ENCODE data around the gene GLIS1. TPM values are rescaled to one million over a fixed set of nuclear protein-coding genes. Genes with fewer than 3 reads are reported as not detected.

GLIS1 gene
- polyA plus RNA-seq, 1 donor (not counting 4 experiments of a cell fraction or from before 2014, with no cell fraction given), result not detected

GRCh38 chr1:53718443-53718842 is 20.5 kb downstream of the GLIS1 start:
- H3K27ac ChIP-seq (ENCODE audit: control insufficient read depth, insufficient read depth, low read length), result no peak overlapping the region
- no peaks in the 10 kb centered on the region for H4K20me1 ChIP-seq (ENCODE audit: control insufficient read depth, extremely low read depth, insufficient read depth, low read length)
- no peak overlapping the region for H3K4me3 ChIP-seq (ENCODE audit: control insufficient read depth in 2 of 3, extremely low read depth in 1 of 3, insufficient read depth in 2 of 3, low read depth in 1 of 3, low read length in 3 of 3)
- no peak overlapping the region for H3K4me2 ChIP-seq (ENCODE audit: control insufficient read depth, extremely low read depth, insufficient read depth, low read depth, low read length)
- dilution Hi-C loops (cut with MboI; ENCODE audit: extremely low pct_ligation_motif_present, low sequenced_read_pairs), result no loop called here
- no peaks in the 10 kb centered on the region for H3K36me3 ChIP-seq (ENCODE audit: control insufficient read depth in 2 of 2, extremely low read depth in 1 of 2, insufficient read depth in 2 of 2, low read length in 2 of 2)
- no peaks in the 10 kb centered on the region for H3K9me3 ChIP-seq (ENCODE audit: control insufficient read depth, low read depth, low read length)
- H2AFZ ChIP-seq (ENCODE audit: control insufficient read depth, low read length), result no peak overlapping the region
- no peaks in the 10 kb centered on the region for H3K4me1 ChIP-seq (ENCODE audit: control insufficient read depth, extremely low read depth, insufficient read depth, low read length)
- H3K79me2 ChIP-seq (ENCODE audit: control insufficient read depth, insufficient read depth, low read length), result no peaks in the 10 kb centered on the region
- TF ChIP-seq EZH2 (IDR thresholded peaks at IDR 0.05; ENCODE audit: low read length), result no peak
- TF ChIP-seq, protein P1, sequence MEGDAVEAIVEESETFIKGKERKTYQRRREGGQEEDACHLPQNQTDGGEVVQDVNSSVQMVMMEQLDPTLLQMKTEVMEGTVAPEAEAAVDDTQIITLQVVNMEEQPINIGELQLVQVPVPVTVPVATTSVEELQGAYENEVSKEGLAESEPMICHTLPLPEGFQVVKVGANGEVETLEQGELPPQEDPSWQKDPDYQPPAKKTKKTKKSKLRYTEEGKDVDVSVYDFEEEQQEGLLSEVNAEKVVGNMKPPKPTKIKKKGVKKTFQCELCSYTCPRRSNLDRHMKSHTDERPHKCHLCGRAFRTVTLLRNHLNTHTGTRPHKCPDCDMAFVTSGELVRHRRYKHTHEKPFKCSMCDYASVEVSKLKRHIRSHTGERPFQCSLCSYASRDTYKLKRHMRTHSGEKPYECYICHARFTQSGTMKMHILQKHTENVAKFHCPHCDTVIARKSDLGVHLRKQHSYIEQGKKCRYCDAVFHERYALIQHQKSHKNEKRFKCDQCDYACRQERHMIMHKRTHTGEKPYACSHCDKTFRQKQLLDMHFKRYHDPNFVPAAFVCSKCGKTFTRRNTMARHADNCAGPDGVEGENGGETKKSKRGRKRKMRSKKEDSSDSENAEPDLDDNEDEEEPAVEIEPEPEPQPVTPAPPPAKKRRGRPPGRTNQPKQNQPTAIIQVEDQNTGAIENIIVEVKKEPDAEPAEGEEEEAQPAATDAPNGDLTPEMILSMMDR (optimal IDR thresholded peaks at IDR 0.05 in 1 of 3, IDR thresholded peaks at IDR 0.05 in 1 of 3, conservative IDR thresholded peaks at IDR 0.05 in 1 of 3; ENCODE audit: extremely low read depth in 1 of 3, insufficient read depth in 2 of 3, low read length in 3 of 3), result no peak
- H3K9ac ChIP-seq (ENCODE audit: control insufficient read depth, extremely low read depth, insufficient read depth, low read length), result no peak overlapping the region
- H3K9me1 ChIP-seq (ENCODE audit: control insufficient read depth, extremely low read depth, insufficient read depth, low read length), result no peaks in the 10 kb centered on the region
- no peak for DNase-seq (ENCODE audit: low read depth, low spot score)
- peaks cover 8% of the 10 kb centered on the region for H3K27me3 ChIP-seq (ENCODE audit: control insufficient read depth, extremely low read depth, insufficient read depth, low read length)
- FAIRE-seq, result no peak

DNA sequence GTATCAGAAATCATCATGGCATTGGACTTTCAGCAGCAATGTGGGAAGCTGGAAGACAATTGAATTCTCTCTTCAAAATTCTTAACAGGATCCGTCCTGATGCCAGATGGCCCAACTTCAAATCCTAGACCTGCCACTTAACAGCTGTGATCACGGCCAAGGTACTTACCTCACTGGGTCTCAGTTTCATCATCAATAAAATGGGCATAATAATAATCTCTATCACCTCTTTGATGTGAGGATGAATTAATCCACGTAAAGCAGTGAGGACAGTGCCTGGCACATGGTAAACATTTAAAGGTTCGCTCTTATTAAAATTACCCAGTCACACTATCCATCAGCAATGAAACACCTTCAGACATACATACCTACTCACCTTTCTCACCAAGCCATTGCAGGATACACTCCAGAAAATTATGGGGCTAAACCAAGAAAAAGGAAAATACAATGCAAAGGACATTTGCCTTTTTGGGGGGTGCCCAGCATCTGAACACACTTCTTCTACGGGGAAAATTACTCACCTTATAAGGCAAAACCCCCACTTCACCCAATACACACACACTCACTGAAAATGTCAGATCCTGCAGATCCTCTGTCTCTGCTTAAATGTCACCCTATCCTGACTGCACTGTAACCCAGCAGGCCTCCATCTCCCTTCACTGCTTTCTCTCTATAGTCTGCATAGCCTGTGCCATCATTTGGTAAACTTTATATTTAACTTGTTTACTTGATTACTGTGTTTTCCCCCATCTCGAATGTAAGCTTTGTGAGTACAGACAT is 21.7 kb downstream of the GLIS1 start:
- Histone ChIP-seq H3K4me3 (ENCODE audit: control insufficient read depth in 2 of 3, extremely low read depth in 1 of 3, insufficient read depth in 2 of 3, low read depth in 1 of 3, low read length in 3 of 3) (no peak overlapping the region), H3K79me2 (ENCODE audit: control insufficient read depth, insufficient read depth, low read length) (no peaks in the 10 kb centered on the region), H3K4me1 (ENCODE audit: control insufficient read depth, extremely low read depth, insufficient read depth, low read length) (no peaks in the 10 kb centered on the region), H2AFZ (ENCODE audit: control insufficient read depth, low read length) (no peak overlapping the region), H3K27me3 (ENCODE audit: control insufficient read depth, extremely low read depth, insufficient read depth, low read length) (peaks cover 8% of the 10 kb centered on the region), H3K4me2 (ENCODE audit: control insufficient read depth, extremely low read depth, insufficient read depth, low read depth, low read length) (no peak overlapping the region), H4K20me1 (ENCODE audit: control insufficient read depth, extremely low read depth, insufficient read depth, low read length) (no peaks in the 10 kb centered on the region), H3K9me3 (ENCODE audit: control insufficient read depth, low read depth, low read length) (no peaks in the 10 kb centered on the region), H3K9me1 (ENCODE audit: control insufficient read depth, extremely low read depth, insufficient read depth, low read length) (no peaks in the 10 kb centered on the region), H3K27ac (ENCODE audit: control insufficient read depth, insufficient read depth, low read length) (no peak overlapping the region), H3K9ac (ENCODE audit: control insufficient read depth, extremely low read depth, insufficient read depth, low read length) (no peak overlapping the region), H3K36me3 (ENCODE audit: control insufficient read depth in 2 of 2, extremely low read depth in 1 of 2, insufficient read depth in 2 of 2, low read length in 2 of 2) (no peaks in the 10 kb centered on the region)
- no peak for FAIRE-seq
- no peak for TF ChIP-seq EZH2 (IDR thresholded peaks at IDR 0.05; ENCODE audit: low read length)
- TF ChIP-seq, protein P1 (optimal IDR thresholded peaks at IDR 0.05 in 1 of 3, IDR thresholded peaks at IDR 0.05 in 1 of 3, conservative IDR thresholded peaks at IDR 0.05 in 1 of 3; ENCODE audit: extremely low read depth in 1 of 3, insufficient read depth in 2 of 3, low read length in 3 of 3), result no peak
- DNase-seq (ENCODE audit: low read depth, low spot score), result no peak
- dilution Hi-C loops (cut with MboI; ENCODE audit: extremely low pct_ligation_motif_present, low sequenced_read_pairs), result no loop called here

Data from keratinocyte (primary cell).